ENCODE data around the gene CPTP. TPM values are rescaled to one million over a fixed set of nuclear protein-coding genes. Genes with fewer than 3 reads are reported as not detected.

Gene CPTP
- total RNA-seq, 1 donor from 2014 or later, result 1.0 TPM

DNA sequence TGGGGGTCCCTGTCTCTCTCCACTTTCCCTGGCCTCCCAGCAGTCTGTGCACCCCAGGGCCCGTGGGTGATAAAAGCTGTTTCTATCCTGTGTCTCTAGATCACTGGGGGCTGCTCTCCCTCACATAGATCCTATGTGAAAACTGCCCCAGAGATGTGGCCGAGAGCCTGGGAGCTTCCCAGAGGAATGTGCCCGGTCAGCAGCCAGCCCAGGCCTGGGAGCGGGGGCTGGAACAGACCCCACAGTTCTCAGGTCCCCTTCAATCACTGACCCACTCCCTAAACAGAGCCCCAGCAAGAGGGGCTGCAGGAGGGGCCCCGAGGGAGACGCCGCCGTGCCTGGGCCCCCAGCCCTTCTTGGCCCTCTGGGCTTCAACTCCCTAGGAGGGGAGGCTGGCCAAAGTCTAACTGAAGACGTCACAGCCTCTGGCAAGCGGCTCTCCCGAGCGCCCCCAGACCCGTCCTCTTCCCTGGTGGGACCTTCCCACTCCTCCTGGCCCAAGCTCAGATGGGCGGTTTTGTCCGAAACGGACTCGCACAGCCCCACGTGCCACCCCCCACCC lies 33.4 kb downstream of the CPTP start:
- H3K79me2 ChIP-seq (ENCODE audit: low read depth), result no peaks in the 10 kb centered on the region
- peak overlapping the region; percentile 57 for H3K27ac Mint-ChIP-seq
- no peak for TF ChIP-seq EZH2phosphoT487 (IDR thresholded peaks at IDR 0.05)
- TF ChIP-seq CTCF (IDR thresholded peaks at IDR 0.05), result no peak
- TF ChIP-seq EZH2 (IDR thresholded peaks at IDR 0.05), result no peak
- H3K4me1 Mint-ChIP-seq, result peaks cover 44% of the 10 kb centered on the region
- peak overlapping the region; percentile 64 for H3K4me3 Mint-ChIP-seq
- peak overlapping the region; percentile 5 for H3K4me3 ChIP-seq
- H3K27me3 ChIP-seq, result peaks cover 33% of the 10 kb centered on the region
- no peaks in the 10 kb centered on the region for H3K36me3 Mint-ChIP-seq
- no peaks in the 10 kb centered on the region for H3K9me3 Mint-ChIP-seq
- no peaks in the 10 kb centered on the region for H3K36me3 ChIP-seq
- no peaks in the 10 kb centered on the region for H3K9me3 ChIP-seq (ENCODE audit: low read depth)
- H2AFZ ChIP-seq (replicated peaks), result no peak overlapping the region
- no peak for DNase-seq (ENCODE audit: low spot score)
- H3F3A ChIP-seq (ENCODE audit: low read depth), result peaks cover 61% of the 10 kb centered on the region
- H3K27me3 Mint-ChIP-seq (ENCODE audit: insufficient read depth, low read depth), result peaks cover 19% of the 10 kb centered on the region
- peaks cover 19% of the 10 kb centered on the region for H4K20me1 ChIP-seq (ENCODE audit: low read depth)
- H3K4me2 ChIP-seq, result peak overlapping the region; percentile 59
- no peak overlapping the region for H3K27ac ChIP-seq
- no peak overlapping the region for H3K9ac ChIP-seq
- peaks cover 63% of the 10 kb centered on the region for H3K4me1 ChIP-seq

DNA sequence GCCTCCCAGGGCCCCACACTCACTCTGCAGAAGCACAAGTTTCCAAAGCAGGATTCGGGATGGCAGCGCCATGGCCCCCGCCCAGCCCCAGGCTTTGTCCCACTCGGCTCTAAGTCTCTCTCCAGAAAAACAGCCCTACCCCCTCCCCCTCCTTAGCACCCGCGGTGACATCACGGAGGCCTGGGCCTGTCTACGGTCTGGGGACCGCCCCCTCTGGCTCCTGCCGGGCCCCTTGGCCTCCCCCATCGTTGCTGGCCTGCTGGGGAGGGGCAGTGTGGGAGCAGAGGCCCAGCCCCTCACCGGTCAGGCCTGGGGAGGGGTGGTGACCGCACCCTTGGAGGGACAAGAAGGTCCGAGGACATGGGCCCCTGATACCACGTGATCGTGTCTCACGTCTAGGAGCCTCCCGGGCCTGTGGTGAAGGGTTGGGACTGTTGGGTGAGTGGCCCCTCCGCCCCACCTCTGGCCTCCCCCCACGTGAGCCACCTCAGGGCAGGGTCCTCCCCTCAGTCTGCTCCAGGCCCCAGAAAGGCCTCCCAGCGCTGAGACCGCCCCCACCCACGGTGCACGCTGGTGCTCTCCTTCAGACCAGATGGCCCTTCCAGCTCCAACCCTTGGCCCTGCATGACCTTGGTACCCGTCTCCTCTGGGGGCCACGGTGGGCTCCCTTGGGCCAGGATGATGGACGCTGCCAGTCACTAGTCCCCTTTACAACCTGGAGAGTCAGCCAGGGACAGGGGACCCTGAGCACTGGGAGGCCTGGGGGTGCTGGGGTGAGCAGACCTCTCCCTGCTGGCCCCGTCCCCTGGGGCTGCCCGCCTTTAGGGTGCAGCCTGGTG lies 34.0 kb downstream of the CPTP start, which contains the start of gene MXRA8:
Gene MXRA8 (minus strand): TSS at position 123 of the 839 bp plus-strand sequence. CDS start 51 bp downstream, at position 72.
- no peak within 1 kb of the TSS for H2AFZ ChIP-seq (replicated peaks)
- H3K4me3 ChIP-seq, result peak within 1 kb of the TSS; percentile 5

DNA sequence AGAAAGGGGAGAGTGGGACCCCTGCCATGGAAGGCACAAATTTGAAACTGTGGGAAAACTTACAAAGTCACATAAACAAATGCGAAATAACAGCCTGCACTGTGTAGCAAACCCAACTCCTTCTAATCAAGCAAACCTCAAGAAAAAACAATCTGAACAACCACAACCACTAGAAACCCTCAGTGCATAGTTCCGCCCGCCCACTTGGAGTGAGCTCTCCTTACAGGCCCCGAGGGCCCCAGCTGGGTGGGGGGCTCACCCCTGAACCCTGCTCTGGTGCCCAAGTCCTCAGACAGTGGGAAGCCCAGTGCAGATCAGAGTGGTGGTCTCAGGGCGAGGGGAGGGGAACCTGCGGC lies 34.7 kb downstream of the CPTP start:
- no peaks in the 10 kb centered on the region for H3K9me3 ChIP-seq (ENCODE audit: low read depth)
- no peak for DNase-seq (ENCODE audit: low spot score)
- peaks cover 48% of the 10 kb centered on the region for H3F3A ChIP-seq (ENCODE audit: low read depth)
- no peak overlapping the region for H3K4me2 ChIP-seq
- Mint-ChIP-seq H3K36me3 (no peaks in the 10 kb centered on the region), H3K27ac (peak overlapping the region; percentile 95), H3K9me3 (no peaks in the 10 kb centered on the region), H3K4me1 (peaks cover 41% of the 10 kb centered on the region), H3K27me3 (ENCODE audit: insufficient read depth, low read depth) (peaks cover 12% of the 10 kb centered on the region), H3K4me3 (peak overlapping the region; percentile 76)
- no peak overlapping the region for H3K4me3 ChIP-seq
- TF ChIP-seq EZH2 (IDR thresholded peaks at IDR 0.05) (no peak), CTCF (IDR thresholded peaks at IDR 0.05) (no peak), EZH2phosphoT487 (IDR thresholded peaks at IDR 0.05) (no peak)
- H3K36me3 ChIP-seq, result no peaks in the 10 kb centered on the region
- H3K9ac ChIP-seq, result no peak overlapping the region
- no peak overlapping the region for H3K27ac ChIP-seq
- H3K4me1 ChIP-seq, result peaks cover 54% of the 10 kb centered on the region
- H2AFZ ChIP-seq (replicated peaks), result no peak overlapping the region
- no peaks in the 10 kb centered on the region for H3K79me2 ChIP-seq (ENCODE audit: low read depth)
- peaks cover 6% of the 10 kb centered on the region for H4K20me1 ChIP-seq (ENCODE audit: low read depth)
- peaks cover 22% of the 10 kb centered on the region for H3K27me3 ChIP-seq

More for the DNA sequence above, 34.0 kb downstream of the CPTP start, which contains the start of gene MXRA8:
- Histone ChIP-seq H3K79me2 (ENCODE audit: low read depth) (no peaks in the 10 kb centered on the region), H3K27ac (no peak within 1 kb of the TSS), H3K9me3 (ENCODE audit: low read depth) (no peaks in the 10 kb centered on the region), H4K20me1 (ENCODE audit: low read depth) (peaks cover 12% of the 10 kb centered on the region), H3K4me1 (peaks cover 60% of the 10 kb centered on the region), H3K4me2 (peak within 1 kb of the TSS; percentile 59), H3F3A (ENCODE audit: low read depth) (peaks cover 54% of the 10 kb centered on the region), H3K27me3 (peaks cover 29% of the 10 kb centered on the region), H3K36me3 (no peaks in the 10 kb centered on the region), H3K9ac (no peak within 1 kb of the TSS)
- DNase-seq (ENCODE audit: low spot score), result peak; percentile 63
- Mint-ChIP-seq H3K27ac (peak within 1 kb of the TSS; percentile 95), H3K9me3 (no peaks in the 10 kb centered on the region), H3K36me3 (no peaks in the 10 kb centered on the region), H3K27me3 (ENCODE audit: insufficient read depth, low read depth) (peaks cover 17% of the 10 kb centered on the region), H3K4me3 (peak within 1 kb of the TSS; percentile 76), H3K4me1 (peaks cover 44% of the 10 kb centered on the region)
- TF ChIP-seq EZH2phosphoT487 (IDR thresholded peaks at IDR 0.05) (no peak), EZH2 (IDR thresholded peaks at IDR 0.05) (no peak), CTCF (IDR thresholded peaks at IDR 0.05) (no peak)

Measured in neural progenitor cell (in vitro differentiated cells).